Prostate gland (tissue), 2 donors: Measurements from ENCODE around the gene TH. TPM values are rescaled to one million over a fixed set of nuclear protein-coding genes. Genes with fewer than 3 reads are reported as not detected.

Experiments
- DNase-seq: peaks from one replicate; pipeline ENCODE4 v3.0.0-alpha.2; 2019; ENCODE audit warnings: low spot score
- H3K27ac ChIP-seq, 2 donors: fragments of 200-600 bp; sonication (generic); 2 replicates each; pipeline ENCODE4 v1.5.1; 2017 to 2019
- H3K27me3 ChIP-seq: fragments of 200-600 bp; sonication (generic); replicated peaks from 2 replicates; pipeline ENCODE4 v1.5.1; 2019; ENCODE audit not compliant: insufficient read depth
- H3K36me3 ChIP-seq, 2 donors: fragments of 200-600 bp; sonication (generic); 1 replicate in 1 of 2; 2 replicates in 1 of 2; pipeline versions ENCODE4 v1.5.1 to v1.8.1; 2017 to 2019
- H3K4me1 ChIP-seq: fragments of 200-600 bp; sonication (generic); replicated peaks from 2 replicates; pipeline ENCODE4 v1.5.1; 2019
- H3K4me3 ChIP-seq, 2 donors: fragments of 200-600 bp; sonication (generic); 2 replicates each; pipeline ENCODE4 v1.5.1; 2017 to 2019
- H3K9me3 ChIP-seq: fragments of 200-600 bp; sonication (generic); 2 replicates; pipeline ENCODE4 v1.5.1; 2017
- CTCF ChIP-seq, 4 experiments: fragments of 200-600 bp in 2 of 4; fragments of 450-650 bp in 2 of 4; sonication (generic) in 2 of 4; IDR thresholded peaks; 1 replicate in 3 of 4; 2 replicates in 1 of 4; pipeline ENCODE4 v1.5.1; 2016 to 2019; ENCODE audit warnings: antibody characterized with exemption in 4 of 4, mild to moderate bottlenecking in 2 of 4, moderate library complexity in 2 of 4
- POLR2A ChIP-seq: fragments of 450-650 bp; IDR thresholded peaks from one replicate; pipeline ENCODE4 v1.6.1; 2016; ENCODE audit warnings: antibody characterized with exemption, mild to moderate bottlenecking
- POLR2AphosphoS5 ChIP-seq: sonication (generic); formaldehyde crosslinking; IDR thresholded peaks from one replicate; pipeline ENCODE4 v1.6.1; 2017; ENCODE audit warnings: antibody characterized with exemption
- WGBS: methylation state at CpG from one replicate; pipeline ENCODE4 v1.1.5; 2018; 5-methylcytosine and 5-hydroxymethylcytosine counted together
- intact Hi-C: fragments of 100-400 bp; cut with DNase I; formaldehyde crosslinking; loops from one replicate; pipeline ENCODE4 v1.14.2; 2022
- total RNA-seq, 2 donors: library from RNA; depleted of rRNA; stranded (reverse); fragments of >200 nt; gene quantifications; one replicate each; pipeline ENCODE4 v1.1.0, GENCODE V29; 2016

The TH gene
- total RNA-seq, 2 donors from 2014 or later: 2.4 TPM; not detected in 1

- Histone ChIP-seq H3K9me3 (no peaks in the 10 kb centered on the region), H3K27me3 (no peaks in the 10 kb centered on the region), H3K27ac (no peak overlapping the region), H3K36me3 (no peaks in the 10 kb centered on the region), H3K4me1 (no peaks in the 10 kb centered on the region), H3K4me3 (no peak overlapping the region)
- DNase-seq: no peak
- intact Hi-C loops: loop anchor here (10.0 kb wide), 2 partner anchors 235 to 505 kb away; no protein-coding TSS in a partner anchor
- no peak for TF ChIP-seq CTCF (IDR thresholded peaks at IDR 0.05)
- TF ChIP-seq POLR2A: no peak
- TF ChIP-seq POLR2AphosphoS5: no peak
- WGBS: 79% methylated on average over 35 of the region's 36 CpGs
Measured at GRCh38 chr11:2159536-2160413, 11.8 kb downstream of the TH start.

- Histone ChIP-seq H3K27ac (no peak overlapping the region), H3K9me3 (no peaks in the 10 kb centered on the region), H3K4me3 (no peak overlapping the region), H3K4me1 (no peaks in the 10 kb centered on the region), H3K36me3 (no peaks in the 10 kb centered on the region), H3K27me3 (no peaks in the 10 kb centered on the region)
- WGBS: 78% methylated on average over 10 of the region's 10 CpGs
- no peak for DNase-seq
- TF ChIP-seq POLR2AphosphoS5: no peak
- no peak for TF ChIP-seq CTCF (IDR thresholded peaks at IDR 0.05)
- TF ChIP-seq POLR2A: no peak
- intact Hi-C loops: loop anchor here (10.0 kb wide), 2 partner anchors 234 to 504 kb away; no protein-coding TSS in a partner anchor
Measured at GRCh38 chr11:2158966-2159365, 12.6 kb downstream of the TH start.

GRCh38 chr11:2158296-2158737, 13.3 kb downstream of the TH start:
- no peak for DNase-seq
- Histone ChIP-seq H3K27ac (no peak overlapping the region), H3K4me1 (no peaks in the 10 kb centered on the region), H3K4me3 (no peak overlapping the region), H3K9me3 (no peaks in the 10 kb centered on the region), H3K27me3 (no peaks in the 10 kb centered on the region), H3K36me3 (no peaks in the 10 kb centered on the region)
- WGBS: 75% methylated on average over 13 of the region's 13 CpGs
- intact Hi-C loops: loop anchor here (10.0 kb wide), 2 partner anchors 234 to 504 kb away; no protein-coding TSS in a partner anchor
- TF ChIP-seq POLR2A (no peak), CTCF (IDR thresholded peaks at IDR 0.05) (no peak), POLR2AphosphoS5 (no peak)

GRCh38 chr11:2157294-2158040, 14.1 kb downstream of the TH start:
- Histone ChIP-seq H3K27ac (no peak overlapping the region), H3K4me3 (no peak overlapping the region), H3K9me3 (no peaks in the 10 kb centered on the region), H3K27me3 (no peaks in the 10 kb centered on the region), H3K4me1 (no peaks in the 10 kb centered on the region), H3K36me3 (no peaks in the 10 kb centered on the region)
- DNase-seq: no peak
- TF ChIP-seq CTCF (IDR thresholded peaks at IDR 0.05): no peak
- no peak for TF ChIP-seq POLR2AphosphoS5
- no peak for TF ChIP-seq POLR2A
- intact Hi-C loops: loop anchor here (10.0 kb wide), 2 partner anchors 233 to 503 kb away; no protein-coding TSS in a partner anchor
- 80% methylated on average over 18 of the region's 18 CpGs for WGBS
